Amniotic epithelial cell (primary cell): ENCODE results near the gene RNF144A.
A peak's percentile ranks its signal among the peaks of the same experiment; 100 is the strongest.
"Not testable (repeated sequence)": the region's sequence is repeated elsewhere in the genome, so short reads cannot be mapped to it uniquely, and the experiment has no call there.

ENCODE experiments used
- DNase-seq: peaks from one replicate; pipeline ENCODE4 v3.0.0-alpha.2; 2010; ENCODE audit warnings: low read depth

RNF144A gene

DNA sequence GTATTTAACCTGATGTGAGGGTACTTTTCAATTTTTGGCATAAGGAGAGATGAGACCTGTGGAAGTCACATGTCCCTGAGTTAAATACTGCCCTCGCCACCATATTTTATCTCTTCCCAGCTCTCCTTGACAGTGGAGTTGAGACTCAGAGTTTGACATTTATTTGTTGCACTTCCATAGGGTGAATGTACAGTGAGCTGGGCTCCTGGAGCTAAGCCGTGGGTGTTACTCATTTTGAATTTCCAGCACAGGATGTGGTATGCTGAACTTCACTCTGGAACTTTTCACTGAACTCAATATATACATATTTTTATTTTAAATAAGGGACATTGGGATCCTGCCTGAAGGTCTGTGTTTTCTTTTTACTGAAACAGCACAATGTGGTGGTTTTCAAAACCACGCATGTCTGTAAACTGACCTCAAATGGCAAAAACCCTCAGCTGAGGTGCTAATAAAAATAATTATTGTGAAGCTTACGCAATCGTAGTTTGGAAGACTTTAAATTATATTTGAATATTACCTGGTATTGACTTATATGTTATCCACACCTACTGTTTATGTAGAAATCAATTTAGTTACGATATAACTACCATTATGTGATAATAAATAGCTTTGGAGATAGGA lies 12.1 kb downstream of the RNF144A start:
- no peak for DNase-seq

DNA sequence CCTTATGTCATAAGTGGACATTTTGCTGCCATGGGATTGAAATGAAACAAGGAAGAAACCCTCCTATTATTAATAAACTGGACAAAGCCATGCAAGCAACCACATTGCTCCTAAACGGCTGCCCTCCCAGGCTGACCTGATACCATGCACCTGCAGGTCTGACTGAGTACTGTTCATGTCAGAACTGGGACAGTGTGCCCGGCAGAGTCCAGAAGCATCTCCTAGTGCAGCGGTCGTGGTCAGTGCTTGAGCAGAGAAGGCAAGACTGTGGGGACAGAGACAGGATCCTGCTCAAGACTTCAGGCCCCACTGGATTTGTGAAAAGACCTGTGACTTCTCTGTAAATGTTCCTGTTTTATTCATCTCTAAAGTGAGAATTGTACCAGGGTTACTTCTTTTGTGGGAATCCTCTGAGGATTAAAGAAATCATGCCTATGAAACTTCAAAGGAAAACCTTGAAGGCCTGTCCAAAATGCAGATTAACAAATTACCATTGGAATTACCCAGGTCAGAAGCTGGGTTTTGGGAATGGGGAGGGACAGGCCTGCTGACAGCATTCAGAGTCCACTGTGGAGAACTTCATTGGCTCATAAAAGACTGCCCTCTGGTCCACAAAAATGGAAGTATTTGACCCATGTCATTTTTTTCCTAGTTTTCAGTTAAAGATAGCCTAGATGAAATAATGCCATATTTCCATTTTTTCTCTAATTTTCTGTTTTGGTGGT lies 13.9 kb downstream of the RNF144A start:
- no peak for DNase-seq

DNA sequence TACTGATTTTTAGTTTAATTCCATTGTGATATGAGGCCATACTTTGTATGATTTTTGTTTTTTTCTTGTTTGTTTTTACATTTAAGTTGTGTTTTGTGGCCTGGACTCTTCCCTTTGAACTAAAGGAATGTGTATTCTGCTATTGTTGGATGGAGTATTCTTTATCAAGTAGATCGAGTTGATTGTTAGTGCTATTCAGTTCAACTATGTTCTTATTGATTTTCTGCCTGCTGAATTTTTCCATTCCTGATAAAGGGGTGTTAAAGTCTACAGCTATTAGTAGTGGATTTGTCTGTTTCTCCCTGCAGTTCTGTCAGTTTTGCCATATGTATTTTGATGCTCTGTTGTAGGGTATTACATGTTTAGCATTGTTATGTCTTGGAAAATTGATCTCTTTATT lies 14.5 kb downstream of the RNF144A start:
- DNase-seq = no peak

DNA sequence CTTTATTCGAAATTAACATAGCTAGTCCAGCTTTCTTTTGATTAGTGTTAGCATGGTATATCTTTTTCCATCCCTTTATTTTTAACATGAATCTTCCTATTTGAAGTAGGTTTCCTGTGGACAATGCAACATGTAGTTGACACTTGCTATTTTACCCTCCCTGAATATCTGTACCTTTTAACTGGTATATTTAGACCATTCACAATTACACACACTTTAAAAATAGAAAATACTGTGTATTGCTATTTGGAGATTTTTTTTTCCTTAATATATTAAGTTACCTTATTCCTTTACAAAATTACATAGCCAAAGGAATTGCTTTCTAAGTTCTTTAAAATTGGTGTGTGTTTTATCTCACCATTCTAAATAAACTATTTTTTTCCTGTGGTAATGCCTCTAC lies 15.0 kb downstream of the RNF144A start:
- no peak for DNase-seq

DNA sequence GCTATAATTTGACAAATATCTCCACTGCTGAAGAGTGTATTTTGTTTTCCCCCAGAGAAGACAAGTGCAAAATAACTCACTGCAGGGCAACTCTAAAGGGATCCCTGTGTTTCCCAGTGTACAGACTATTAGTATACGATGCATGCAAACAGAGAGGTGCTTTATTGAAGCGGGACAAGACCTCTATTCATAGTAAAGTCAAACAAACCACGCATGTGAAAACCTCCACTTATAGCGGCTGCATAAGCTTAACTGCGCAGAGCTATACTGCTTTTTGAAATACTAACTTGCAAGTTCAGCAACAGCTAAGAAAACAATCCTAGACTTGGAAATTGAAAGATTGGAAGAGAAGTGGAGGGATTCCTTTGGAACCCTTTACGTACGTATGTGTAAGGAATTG lies 15.6 kb downstream of the RNF144A start:
- DNase-seq = no peak

DNA sequence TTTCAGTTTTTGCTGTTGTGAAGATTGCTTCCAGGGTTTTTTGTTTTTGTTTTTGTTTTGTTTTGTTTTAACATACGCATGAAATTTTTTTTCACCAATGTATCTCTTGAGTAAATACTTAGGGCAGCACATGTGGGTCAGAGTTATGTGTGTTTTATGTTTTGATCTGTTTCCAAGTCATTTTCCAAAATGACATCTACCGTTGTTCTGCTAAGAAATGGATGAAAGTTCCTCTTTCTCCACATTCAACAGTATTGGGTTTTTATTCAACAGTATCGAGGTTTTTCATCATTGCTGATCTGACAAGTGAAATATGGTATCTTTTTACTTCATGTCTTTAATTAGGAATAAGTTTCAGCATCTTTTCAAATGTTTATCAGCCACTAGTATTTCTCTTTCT lies 16.7 kb downstream of the RNF144A start:
- no peak for DNase-seq

DNA sequence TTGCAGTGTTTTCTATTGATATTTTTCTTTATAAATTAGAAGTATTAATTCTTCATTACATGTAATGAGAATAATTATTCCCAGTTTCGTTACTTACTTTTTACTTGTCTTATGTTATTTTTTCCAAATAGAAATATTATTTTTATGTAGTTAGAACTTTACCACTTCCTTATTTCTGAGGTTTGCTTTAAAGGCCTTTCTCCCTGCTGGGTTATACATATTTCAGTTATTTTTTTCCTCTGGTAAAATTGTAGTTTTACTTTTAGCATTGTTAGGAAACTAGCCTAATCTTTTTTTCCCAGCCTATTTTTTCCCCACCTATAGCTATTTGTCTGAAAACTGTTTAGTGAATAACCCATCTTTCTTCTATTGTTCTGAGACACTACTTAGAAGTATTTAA lies 17.1 kb downstream of the RNF144A start:
- DNase-seq = no peak

DNA sequence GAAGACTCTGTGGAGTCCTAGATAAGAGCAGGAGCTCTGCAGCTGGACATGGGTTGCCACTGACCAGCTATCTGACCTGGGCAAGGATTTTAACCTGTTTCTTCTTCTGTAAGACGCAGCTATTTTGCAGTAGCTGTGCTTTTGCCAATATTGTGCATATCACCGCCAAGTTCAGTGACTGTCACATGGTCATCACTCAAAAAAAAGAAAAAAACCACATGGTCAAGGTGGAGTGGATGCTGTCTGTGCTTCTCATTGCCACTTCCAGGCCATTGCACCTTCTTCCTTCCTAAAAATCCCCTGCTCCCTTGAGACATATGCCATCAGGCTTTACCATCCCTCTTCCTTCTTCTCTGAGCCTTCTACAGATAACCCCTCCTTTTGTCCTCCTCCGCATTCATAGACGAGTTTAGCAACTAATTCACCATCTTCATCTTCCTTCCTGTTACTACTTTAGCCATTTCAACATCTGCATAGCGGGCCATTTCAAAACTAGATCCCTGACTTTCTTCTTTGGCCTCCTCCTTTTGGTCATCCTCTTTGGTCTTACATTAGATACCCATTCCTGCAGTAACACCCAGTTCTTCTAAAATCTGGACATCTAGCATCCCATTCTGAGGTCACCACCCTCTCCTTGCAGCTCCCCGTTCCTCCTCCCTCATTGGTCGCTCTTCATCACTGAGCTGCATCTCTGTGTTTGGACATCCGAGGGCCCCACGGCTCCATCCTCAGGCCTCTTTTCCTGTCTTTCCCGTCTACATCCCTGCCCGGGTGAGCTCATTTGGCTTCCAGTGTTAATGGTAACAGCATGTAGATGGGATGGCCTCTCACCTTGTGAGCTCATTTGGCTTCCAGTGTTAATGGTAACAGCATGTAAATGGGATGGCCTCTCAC lies 17.8 kb downstream of the RNF144A start:
- DNase-seq = no peak

DNA sequence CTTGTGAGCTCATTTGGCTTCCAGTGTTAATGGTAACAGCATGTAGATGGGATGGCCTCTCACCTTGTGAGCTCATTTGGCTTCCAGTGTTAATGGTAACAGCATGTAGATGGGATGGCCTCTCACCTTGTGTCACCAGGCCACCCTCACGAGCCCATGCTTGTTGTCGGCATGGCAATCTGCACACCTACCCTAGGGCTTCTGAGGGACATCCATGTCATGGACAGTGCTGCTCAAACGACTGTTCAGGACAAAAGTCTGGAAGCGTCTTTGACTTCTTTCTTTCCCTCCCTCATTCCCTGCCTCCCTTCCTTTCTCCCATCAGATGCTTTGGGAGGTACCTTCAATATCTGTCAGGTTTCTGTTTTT lies 18.4 kb downstream of the RNF144A start:
- DNase-seq = not testable (repeated sequence)

DNA sequence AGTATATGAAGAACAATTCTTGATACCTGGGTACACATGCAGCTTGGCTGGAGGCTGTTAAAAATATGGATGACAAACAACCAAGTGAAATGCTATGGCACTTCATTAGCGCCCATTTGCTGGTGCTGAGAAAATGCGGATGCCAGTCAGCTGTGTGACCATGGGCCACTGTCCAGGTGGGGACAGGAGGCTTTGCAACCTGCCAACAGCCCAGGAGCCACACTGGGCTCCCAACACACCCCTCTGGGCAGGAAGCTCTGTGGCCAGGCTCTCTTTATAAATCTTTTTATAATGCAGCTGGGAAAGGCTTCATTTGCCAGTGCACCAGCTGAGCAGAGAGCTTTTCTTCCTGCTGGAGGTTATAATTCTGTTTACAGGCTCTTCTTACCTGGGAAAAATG lies 19.9 kb downstream of the RNF144A start:
- no peak for DNase-seq

DNA sequence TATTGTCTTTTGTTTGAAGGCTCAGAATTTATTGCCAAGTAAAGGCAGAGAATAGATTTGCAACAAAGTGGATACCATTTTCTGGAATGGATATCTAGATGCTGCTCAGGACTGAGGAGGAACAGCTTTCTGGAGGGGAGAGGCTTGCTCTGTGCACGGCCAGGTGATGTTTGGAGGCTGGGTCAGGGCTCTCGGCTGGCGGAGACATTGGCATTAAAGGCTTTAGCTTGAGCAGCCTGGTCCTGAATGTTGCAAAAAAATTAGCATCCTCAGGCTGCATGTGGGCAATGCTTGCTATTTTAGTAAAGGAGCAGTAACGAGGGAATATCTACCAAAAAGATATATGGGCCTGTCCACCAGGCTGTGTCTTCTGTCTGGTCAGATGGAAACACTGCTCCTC lies 20.4 kb downstream of the RNF144A start:
- DNase-seq = no peak

DNA sequence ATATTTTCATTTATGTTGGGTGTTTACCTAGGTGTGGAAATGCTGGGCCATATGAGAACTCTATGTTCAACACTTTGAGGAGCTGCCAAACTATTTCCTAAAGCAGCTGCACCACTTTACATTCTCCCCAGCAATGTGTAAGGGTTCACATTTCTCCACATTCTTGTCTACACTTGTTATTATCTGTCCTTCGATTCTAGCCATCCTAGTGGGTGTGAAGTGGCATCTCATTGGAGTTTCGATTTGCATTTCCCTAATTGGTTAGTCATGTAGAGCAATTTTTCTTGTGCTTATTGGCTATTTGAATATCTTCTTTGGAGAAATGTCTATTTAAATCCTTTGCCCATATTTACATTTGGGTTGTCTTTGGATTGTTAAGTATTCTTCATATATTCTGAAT lies 21.9 kb downstream of the RNF144A start:
- no peak for DNase-seq

DNA sequence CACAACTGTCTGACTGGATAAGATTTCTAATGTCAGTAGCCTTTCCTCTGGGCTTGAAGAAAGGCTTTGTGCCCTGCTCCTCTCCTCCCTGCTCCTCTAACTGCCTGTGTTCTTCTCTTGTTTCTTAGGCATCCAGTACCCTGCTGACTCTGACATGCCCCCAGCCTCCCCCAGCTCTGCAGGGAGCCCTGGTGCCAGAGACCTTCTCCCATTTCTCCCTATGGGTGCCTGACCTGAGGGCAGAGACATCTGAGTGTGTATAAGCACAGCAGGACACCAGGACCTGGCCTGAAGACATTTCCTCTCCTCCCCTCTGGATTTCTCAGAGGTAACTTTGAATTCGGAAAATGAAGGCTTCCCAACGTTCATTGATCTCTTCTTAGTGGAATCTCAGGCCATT lies 23.6 kb downstream of the RNF144A start:
- DNase-seq = no peak

DNA sequence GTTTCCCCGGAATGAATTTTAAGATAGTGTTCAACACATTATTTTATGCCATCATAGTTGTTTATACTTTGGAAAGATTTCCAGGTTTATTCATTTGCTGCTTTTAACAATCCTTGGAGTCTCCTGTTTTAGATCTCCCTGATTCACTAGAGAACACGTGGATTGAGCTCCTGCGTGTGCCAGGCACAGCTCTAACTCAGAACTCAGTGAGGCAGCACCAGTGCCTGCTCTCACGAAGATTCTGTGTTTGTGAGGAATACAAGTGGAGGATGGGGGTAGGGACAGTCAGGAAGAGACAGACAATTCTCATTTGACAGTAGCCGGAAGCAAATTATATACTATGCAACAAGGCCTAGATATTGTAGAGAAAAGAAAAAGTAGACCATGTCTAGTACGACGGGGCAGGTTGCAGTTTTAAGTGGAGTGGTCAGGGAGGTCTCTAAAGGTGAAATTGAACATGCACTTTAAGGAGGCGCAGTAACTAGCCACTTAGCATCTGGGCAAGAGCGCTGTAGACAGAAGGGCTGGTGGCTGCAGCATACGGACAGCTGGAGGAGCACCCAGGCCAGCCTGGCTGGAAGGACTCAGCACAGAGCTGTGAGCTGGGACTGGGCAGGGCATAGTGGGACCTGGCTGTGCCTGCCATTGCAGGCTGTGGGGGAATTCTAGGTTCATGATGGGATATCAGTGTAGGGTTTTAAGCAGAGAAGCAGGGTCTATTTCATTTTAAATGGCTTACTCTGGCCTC lies 24.3 kb downstream of the RNF144A start:
- peak; percentile 43 for DNase-seq

DNA sequence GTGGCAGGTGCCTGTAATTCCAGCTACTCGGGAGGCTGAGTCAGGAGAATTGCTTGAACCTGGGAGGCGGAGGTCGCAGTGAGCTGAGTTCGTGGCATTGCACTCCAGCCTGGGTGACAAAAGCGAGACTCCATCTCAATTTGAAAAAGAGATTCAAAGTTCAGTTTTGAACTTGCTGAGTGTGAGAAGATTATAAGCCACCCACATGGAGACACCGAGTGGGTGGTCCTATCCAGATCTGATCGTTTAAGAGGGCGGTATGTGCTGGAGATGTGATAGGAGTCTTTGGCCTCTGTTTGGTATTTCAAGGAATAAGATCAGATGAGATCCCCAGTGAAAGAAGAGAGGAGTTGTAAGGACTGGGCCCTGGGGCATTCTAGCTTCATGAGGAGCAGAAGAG lies 25.6 kb downstream of the RNF144A start:
- DNase-seq = no peak

DNA sequence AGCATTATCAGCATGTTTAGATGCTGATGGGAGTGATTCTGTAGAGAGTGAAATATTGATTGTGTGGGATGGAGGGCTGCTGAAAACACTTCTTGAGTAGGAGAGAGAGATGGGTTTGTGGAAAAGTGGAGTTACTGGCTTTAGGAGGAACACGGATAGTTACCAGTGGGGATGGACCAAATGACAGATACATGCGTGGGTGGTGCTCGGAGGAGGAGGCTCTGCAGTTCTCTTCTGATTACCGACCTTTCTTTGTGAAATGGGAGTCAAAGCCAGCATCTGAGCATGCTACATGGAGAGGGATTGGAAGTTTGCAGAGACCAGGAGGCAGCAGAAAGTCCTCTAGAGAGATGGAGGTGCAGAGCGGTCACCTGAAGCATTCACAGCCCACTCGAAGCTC lies 26.3 kb downstream of the RNF144A start:
- no peak for DNase-seq

DNA sequence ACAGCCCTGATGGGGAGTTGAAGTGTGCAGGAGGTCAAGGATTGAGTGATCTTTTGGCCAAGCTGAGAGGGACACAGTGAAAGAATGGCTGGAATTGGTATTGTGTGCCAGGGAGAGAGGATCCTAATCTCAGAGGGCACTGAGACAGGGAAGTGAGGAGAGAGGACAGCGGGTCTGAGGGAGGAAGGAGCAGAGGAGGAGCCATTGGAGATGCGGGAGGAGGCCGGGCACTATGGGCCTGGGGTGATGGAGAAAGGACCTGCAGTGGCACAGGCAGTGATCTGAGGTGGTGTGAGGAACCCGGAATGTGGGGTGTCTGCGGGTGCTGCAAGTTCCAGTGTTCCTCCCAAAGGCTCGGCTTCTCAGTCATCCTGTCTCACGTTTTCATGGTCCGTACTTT lies 26.8 kb downstream of the RNF144A start:
- DNase-seq = no peak

DNA sequence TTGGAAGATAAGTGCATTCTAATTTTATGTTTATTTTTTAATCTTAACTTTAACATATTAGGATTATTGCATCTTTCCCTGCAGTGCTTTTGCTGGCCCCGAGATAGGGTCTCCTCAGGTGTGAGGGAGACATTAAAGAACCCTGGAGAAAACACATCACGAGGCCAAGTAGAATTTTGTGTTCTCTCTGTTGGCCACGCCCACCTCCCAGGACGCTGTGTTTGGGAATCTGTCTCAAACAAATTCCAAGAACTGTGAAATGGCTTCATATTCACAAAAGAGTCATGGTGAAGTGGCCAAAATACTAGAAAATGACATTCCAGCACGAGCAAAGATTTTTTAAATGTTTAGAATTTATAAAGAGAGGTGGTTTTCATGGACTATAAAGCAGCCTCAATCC lies 27.3 kb downstream of the RNF144A start:
- DNase-seq = no peak

DNA sequence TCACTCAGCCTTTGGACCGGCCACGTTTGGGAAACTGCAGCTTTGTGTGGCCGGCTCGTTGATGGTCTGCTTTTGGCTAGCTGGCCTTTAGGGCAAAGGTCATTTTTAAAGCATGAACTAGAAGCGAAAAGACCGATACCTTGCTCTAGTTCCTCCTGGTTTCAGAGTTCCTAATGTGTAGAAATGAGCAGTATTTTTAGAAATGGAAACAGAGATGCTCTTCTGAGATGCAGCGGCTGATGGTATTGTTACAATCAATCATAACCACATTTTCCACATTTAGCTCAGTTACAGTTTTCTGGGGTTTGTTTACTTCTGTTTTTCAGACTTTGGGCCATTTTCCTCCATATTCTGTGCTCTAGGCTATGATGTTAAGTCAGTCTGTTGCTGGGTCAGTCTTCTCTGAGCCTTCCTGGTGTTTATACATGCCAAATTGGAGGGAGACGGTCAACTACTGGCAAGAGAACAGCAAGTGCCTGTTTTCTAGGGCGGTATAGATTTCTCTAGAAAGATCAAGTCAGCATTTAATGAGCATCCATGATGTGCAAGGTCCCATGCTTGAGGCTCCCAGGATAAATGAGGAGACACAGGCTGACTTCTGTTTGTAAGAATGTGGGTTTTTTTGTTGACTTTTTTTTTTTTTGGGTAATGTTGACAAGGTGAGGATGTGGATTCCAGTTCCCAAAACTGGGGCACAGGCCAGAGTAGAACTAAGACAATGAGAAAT lies 28.0 kb downstream of the RNF144A start:
- no peak for DNase-seq

DNA sequence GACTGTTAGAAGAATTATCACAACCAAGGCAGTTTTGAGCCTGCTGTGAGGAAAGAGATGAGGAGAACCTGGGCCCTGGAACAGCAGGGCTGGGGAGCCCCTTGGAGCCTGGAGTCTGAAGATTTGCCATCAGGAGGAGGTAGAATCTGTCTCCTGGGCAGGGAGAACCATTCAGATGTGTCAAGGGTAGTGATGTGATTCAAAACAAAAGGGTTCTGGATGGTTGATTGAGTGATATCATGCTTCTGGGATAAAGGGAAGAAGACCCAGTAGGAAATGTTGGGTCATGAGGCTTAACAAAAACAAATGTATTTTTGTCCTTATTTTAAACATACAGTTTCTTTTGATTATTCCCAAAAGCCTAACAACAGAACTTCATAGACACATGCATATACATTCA lies 28.6 kb downstream of the RNF144A start:
- no peak for DNase-seq

DNA sequence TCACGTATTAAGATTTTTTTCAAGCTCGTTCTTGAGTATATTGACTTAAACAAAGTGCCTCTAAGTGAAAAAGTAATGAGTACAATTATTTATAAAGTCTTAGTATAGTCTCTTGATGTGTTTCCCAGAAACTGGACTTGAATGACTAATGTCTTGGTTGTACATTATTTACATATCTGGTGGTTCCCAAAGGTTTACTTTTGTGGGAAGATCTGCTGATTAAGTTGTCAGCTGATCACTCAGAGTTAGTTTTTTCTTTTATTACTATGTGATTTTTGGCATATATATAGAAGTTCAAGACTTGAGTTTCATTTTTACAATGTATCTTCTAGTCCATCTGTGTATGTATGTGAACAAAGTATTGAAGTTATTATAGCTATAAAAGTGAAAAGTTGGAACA lies 29.5 kb downstream of the RNF144A start:
- DNase-seq = peak; percentile 91
